Kidney (tissue), 14 donors: Measurements from ENCODE around the gene C14orf132. TPM values are rescaled to one million over a fixed set of nuclear protein-coding genes. Genes with fewer than 3 reads are reported as not detected.

Experiments used
- DNase-seq, 5 donors: peaks; one replicate each; pipeline ENCODE4 v3.0.0-alpha.2; 2013 to 2020
- FAIRE-seq: peaks from 2 replicates; lab custom pipeline; 2012; peaks lifted over from hg19 to GRCh38; lab: Jason Lieb, UNC
- H3K27ac ChIP-seq, 2 donors: one replicate each; pipeline ENCODE4 v1.7.0; 2013; ENCODE audit warnings: low read depth in 2 of 2, low read length in 2 of 2, inconsistent platforms in 1 of 2
- H3K27me3 ChIP-seq: one replicate; pipeline ENCODE4 v1.7.1; 2013; ENCODE audit warnings: low read length, inconsistent platforms; ENCODE audit not compliant: control insufficient read depth, insufficient read depth
- H3K36me3 ChIP-seq, 3 donors: one replicate each; pipeline versions ENCODE4 v1.7.0 to v1.7.1; 2013; ENCODE audit warnings: low read length in 3 of 3, control low read depth in 1 of 3, inconsistent platforms in 1 of 3; ENCODE audit not compliant: insufficient read depth in 3 of 3, control insufficient read depth in 2 of 3
- H3K4me1 ChIP-seq, 3 donors: one replicate each; pipeline versions ENCODE4 v1.7.0 to v1.7.1; 2013; ENCODE audit warnings: low read length in 3 of 3, inconsistent platforms in 1 of 3, low read depth in 1 of 3; ENCODE audit not compliant: control insufficient read depth in 2 of 3, insufficient read depth in 2 of 3
- H3K4me3 ChIP-seq, 3 donors: one replicate each; pipeline versions ENCODE4 v1.7.0 to v1.8.1; 2013; ENCODE audit warnings: low read length in 3 of 3, control low read depth in 1 of 3, inconsistent platforms in 1 of 3
- H3K9ac ChIP-seq, 3 donors: one replicate each; pipeline versions ENCODE4 v1.7.0 to v1.7.1; 2013; ENCODE audit warnings: low read length in 3 of 3, control low read depth in 1 of 3, inconsistent platforms in 1 of 3
- H3K9me3 ChIP-seq, 3 donors: one replicate each; pipeline versions ENCODE4 v1.7.0 to v1.7.1; 2013; ENCODE audit warnings: low read length in 3 of 3, control low read depth in 1 of 3, inconsistent platforms in 1 of 3; ENCODE audit not compliant: control insufficient read depth in 2 of 3, insufficient read depth in 1 of 3
- intact Hi-C: fragments of 100-400 bp; cut with DNase I; formaldehyde crosslinking; loops from one replicate; pipeline ENCODE4 v1.11.1; 2022
- polyA plus RNA-seq: library from polyadenylated mRNA; stranded (reverse); fragments of 350-450 nt; fragmentation: Illumina TruSeq; extraction: RNeasy Lipid Tissue Mini Kit (QIAGEN cat#74804); gene quantifications from one replicate; pipeline ENCODE4 v1.2.3, GENCODE V29; 2014; ENCODE audit warnings: low read depth, low replicate concordance; ENCODE audit not compliant: insufficient read depth
- total RNA-seq: library from RNA; stranded (reverse); fragmentation: NEBNext Ultra II Directional; extraction: Animal tissue kit (Norgen Biotek cat#: 25700); gene quantifications from one replicate; pipeline ENCODE4 v1.2.1, GENCODE V29; 2021
- TF ChIP-seq, protein P1 (sequence below): IDR thresholded peaks from 3 replicates; pipeline ENCODE4 v1.5.1; 2012; ENCODE audit warnings: mild to moderate bottlenecking, moderate library complexity, borderline replicate concordance; ENCODE audit not compliant: insufficient read depth; ENCODE audit errors: extremely low read depth
- donor health status: control.
- donor health status: control.
- donor health status: control.
- donor health status: control.
- donor health status: control.
- donor health status: DM: yes; HTN: yes; CAD: no.
- donor health status: Normal renal cell carcinoma (clear cell type).

The C14orf132 gene
- total and polyA plus RNA-seq, 2 donors from 2014 or later, result 6.0 to 17.5 TPM

DNA sequence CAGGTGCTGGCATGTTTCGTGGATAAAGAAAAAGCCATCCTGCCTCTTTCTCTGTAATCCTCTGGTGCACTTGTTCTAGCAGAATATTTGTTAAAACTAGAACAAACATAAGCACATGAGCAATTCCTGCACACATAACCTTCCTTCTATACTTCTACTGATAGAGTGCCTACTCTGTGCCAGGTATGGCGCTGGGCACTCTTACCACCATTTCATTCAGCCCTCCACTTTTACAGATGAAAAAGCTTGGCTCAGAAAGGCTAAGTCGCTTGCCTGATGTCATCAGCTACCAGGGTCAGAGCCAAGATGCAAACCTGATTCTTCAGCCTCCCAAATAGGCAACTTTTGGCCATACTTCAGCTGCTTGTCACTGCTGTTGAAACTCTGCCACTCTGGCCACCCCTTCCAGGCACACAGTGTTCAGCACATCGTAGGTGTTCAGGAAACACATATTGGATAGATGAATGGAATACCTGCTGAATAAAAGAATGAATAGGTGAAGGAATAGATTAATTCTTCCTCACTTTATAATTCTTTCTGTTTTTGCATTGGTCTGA is 10.0 kb upstream of the C14orf132 start:
- no peaks in the 10 kb centered on the region for H3K27me3 ChIP-seq

DNA sequence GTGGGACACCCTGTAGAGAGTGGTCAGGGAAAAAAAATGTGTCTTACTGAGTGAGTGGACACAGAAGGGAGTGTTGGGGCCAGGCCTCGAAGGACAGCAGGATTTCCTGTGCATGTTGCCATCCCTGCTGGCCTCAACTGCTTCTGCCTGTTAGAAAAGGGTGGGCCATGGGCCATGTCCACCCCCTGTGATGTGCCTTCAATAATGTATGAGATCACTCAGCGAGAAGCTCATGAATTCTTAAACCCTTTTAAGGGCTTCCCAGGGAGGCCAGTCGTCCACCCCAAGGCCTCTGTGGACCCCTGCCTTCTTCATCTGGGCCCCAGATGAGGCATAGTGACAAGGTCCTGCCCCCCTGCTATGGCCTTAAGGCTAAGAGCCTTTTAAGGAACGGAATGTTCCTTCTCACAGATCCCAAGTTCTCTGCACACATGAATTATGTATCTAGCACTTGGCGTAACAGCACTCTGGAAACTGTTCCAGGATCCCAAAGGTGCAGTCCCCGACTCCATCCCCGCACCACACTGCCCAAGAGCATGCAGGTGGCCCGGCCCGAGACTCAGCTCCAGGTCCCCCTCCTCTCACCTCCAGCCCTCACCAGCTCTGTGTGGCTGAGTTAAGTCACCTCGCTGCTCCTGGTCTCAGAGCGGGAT is 8.9 kb upstream of the C14orf132 start:
- no peak overlapping the region for H3K4me3 ChIP-seq
- no peak for FAIRE-seq
- no peaks in the 10 kb centered on the region for H3K9me3 ChIP-seq
- no peaks in the 10 kb centered on the region for H3K27me3 ChIP-seq
- H3K36me3 ChIP-seq, result no peaks in the 10 kb centered on the region
- TF ChIP-seq, protein P1, sequence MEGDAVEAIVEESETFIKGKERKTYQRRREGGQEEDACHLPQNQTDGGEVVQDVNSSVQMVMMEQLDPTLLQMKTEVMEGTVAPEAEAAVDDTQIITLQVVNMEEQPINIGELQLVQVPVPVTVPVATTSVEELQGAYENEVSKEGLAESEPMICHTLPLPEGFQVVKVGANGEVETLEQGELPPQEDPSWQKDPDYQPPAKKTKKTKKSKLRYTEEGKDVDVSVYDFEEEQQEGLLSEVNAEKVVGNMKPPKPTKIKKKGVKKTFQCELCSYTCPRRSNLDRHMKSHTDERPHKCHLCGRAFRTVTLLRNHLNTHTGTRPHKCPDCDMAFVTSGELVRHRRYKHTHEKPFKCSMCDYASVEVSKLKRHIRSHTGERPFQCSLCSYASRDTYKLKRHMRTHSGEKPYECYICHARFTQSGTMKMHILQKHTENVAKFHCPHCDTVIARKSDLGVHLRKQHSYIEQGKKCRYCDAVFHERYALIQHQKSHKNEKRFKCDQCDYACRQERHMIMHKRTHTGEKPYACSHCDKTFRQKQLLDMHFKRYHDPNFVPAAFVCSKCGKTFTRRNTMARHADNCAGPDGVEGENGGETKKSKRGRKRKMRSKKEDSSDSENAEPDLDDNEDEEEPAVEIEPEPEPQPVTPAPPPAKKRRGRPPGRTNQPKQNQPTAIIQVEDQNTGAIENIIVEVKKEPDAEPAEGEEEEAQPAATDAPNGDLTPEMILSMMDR, result no peak
- DNase-seq, result no peak
- no peak overlapping the region for H3K27ac ChIP-seq
- no peaks in the 10 kb centered on the region for H3K4me1 ChIP-seq
- H3K9ac ChIP-seq, result no peak overlapping the region
- intact Hi-C loops, result no loop called here

More for the DNA sequence above, 10.0 kb upstream of the C14orf132 start:
- no peaks in the 10 kb centered on the region for H3K36me3 ChIP-seq
- no peak for DNase-seq
- TF ChIP-seq, protein P1, result no peak
- H3K4me1 ChIP-seq, result no peaks in the 10 kb centered on the region
- no peak overlapping the region for H3K4me3 ChIP-seq
- no peak for FAIRE-seq
- intact Hi-C loops, result no loop called here
- H3K27ac ChIP-seq, result no peak overlapping the region
- H3K9me3 ChIP-seq, result no peaks in the 10 kb centered on the region
- no peak overlapping the region for H3K9ac ChIP-seq

DNA sequence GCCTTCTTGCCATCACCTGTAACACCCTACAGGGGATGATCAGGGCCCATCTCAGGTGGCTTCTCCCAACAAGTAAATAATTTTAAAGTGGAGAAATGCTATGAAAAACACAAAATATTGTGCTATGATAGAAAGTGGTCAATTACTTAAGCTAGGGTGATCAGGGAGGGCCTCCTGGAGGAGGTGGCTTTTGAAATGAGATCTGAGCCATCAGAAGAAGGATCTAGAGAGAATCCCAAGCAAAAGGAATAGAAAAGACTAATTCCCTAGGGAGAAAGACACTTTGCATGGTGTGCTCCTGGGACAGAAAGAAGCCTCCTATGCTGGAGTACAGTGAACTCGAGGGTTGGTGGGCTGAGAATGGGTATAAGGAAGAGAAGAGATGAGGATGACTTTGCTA is 7.5 kb upstream of the C14orf132 start:
- TF ChIP-seq, protein P1, result no peak
- no peaks in the 10 kb centered on the region for H3K9me3 ChIP-seq
- intact Hi-C loops, result no loop called here
- H3K9ac ChIP-seq, result no peak overlapping the region
- H3K27ac ChIP-seq, result no peak overlapping the region
- no peaks in the 10 kb centered on the region for H3K4me1 ChIP-seq
- DNase-seq (no peak), FAIRE-seq (no peak)
- no peaks in the 10 kb centered on the region for H3K36me3 ChIP-seq
- no peaks in the 10 kb centered on the region for H3K27me3 ChIP-seq
- H3K4me3 ChIP-seq, result no peak overlapping the region

DNA sequence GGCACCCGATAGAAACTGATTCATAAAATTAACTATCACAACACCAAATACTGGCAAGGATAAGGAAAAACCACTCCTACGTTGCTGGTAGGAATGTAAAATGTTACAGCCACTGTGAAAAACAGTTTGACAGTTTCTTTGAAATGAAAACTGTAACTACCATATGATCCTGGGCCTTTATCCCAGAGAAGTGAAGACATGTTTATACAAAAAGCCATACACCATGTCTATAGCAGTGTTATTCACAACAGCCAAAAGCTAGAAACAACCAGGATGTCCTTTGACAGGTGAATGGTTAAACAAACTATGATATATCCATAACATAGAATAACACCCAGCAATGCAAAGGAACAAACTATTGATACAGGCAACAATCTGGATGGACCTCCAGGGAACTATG is 3.7 kb upstream of the C14orf132 start:
- intact Hi-C loops, result no loop called here
- no peak overlapping the region for H3K27ac ChIP-seq
- H3K27me3 ChIP-seq, result no peaks in the 10 kb centered on the region
- DNase-seq (no peak), FAIRE-seq (no peak)
- no peak overlapping the region for H3K4me3 ChIP-seq
- TF ChIP-seq, protein P1, result no peak
- H3K36me3 ChIP-seq, result no peaks in the 10 kb centered on the region
- peaks cover 0 to 6% (median 0%) of the 10 kb centered on the region in 3 donors for H3K4me1 ChIP-seq
- H3K9ac ChIP-seq, result no peak overlapping the region
- H3K9me3 ChIP-seq, result no peaks in the 10 kb centered on the region
